Keratinocyte (primary cell): ENCODE measurements around the gene MRPS27.

Experiments used
- CTCF ChIP-seq, 3 experiments: IDR thresholded peaks in 1 of 3; conservative IDR thresholded peaks in 1 of 3; optimal IDR thresholded peaks in 1 of 3; 2 replicates in 2 of 3; 3 replicates in 1 of 3; pipeline versions ENCODE3 to v1.5.1; 2011; ENCODE audit warnings: low read length in 3 of 3, mild to moderate bottlenecking in 3 of 3, moderate library complexity in 2 of 3, control low read depth in 1 of 3, inconsistent platforms in 1 of 3; ENCODE audit not compliant: insufficient read depth in 2 of 3; ENCODE audit errors: extremely low read depth in 1 of 3
- EZH2 ChIP-seq: IDR thresholded peaks from one replicate; pipeline ENCODE4 v1.6.1; 2012; ENCODE audit warnings: inconsistent platforms, mild to moderate bottlenecking, low read length, moderate library complexity

GRCh38 chr5:72195581-72195980, 124.5 kb downstream of the MRPS27 start:
- TF ChIP-seq CTCF (optimal IDR thresholded peaks at IDR 0.05 in 1 of 3, IDR thresholded peaks at IDR 0.05 in 1 of 3, conservative IDR thresholded peaks at IDR 0.05 in 1 of 3; ENCODE audit: extremely low read depth in 1 of 3, insufficient read depth in 2 of 3, low read length in 3 of 3) (no peak), EZH2 (no peak)
